Fibroblast of mammary gland (primary cell): ENCODE measurements around the gene RAPGEF3.

Experiments
- DNase-seq: peaks from one replicate; pipeline ENCODE4 v3.0.0-alpha.2; 2010; ENCODE audit warnings: low read depth
- H3K4me3 ChIP-seq: 2 replicates; pipeline ENCODE4 v1.5.1; 2011; ENCODE audit warnings: low read depth, mild to moderate bottlenecking, low read length, moderate library complexity; ENCODE audit not compliant: control insufficient read depth
- CTCF ChIP-seq: conservative IDR thresholded peaks from 2 replicates; pipeline ENCODE4 v1.5.1; 2011; ENCODE audit warnings: low read depth, low read length, inconsistent platforms; ENCODE audit not compliant: control insufficient read depth, insufficient read depth

The RAPGEF3 gene

GRCh38 chr12:47698631-47699030, 60.0 kb downstream of the RAPGEF3 start:
- no peak for DNase-seq
- no peak for TF ChIP-seq CTCF
- no peak overlapping the region for H3K4me3 ChIP-seq

GRCh38 chr12:47698055-47698454, 60.6 kb downstream of the RAPGEF3 start:
- TF ChIP-seq CTCF, result no peak
- no peak for DNase-seq
- H3K4me3 ChIP-seq, result no peak overlapping the region

- no peak for TF ChIP-seq CTCF
- H3K4me3 ChIP-seq, result no peak overlapping the region
- DNase-seq, result no peak
Observed at GRCh38 chr12:47689215-47689614, 69.5 kb downstream of the RAPGEF3 start.

- H3K4me3 ChIP-seq, result no peak overlapping the region
- no peak for TF ChIP-seq CTCF
- no peak for DNase-seq
Observed at GRCh38 chr12:47687636-47688035, 71.0 kb downstream of the RAPGEF3 start.

- peak; percentile 57 for DNase-seq
- TF ChIP-seq CTCF, result peak; percentile 77
- no peak overlapping the region for H3K4me3 ChIP-seq
Observed at GRCh38 chr12:47686645-47687240, 71.9 kb downstream of the RAPGEF3 start.
